HepG2 (cell line): ENCODE results near the gene APOM. TPM values are rescaled to one million over a fixed set of nuclear protein-coding genes. Genes with fewer than 3 reads are reported as not detected.

Source experiments
- CEBPG ChIP-seq: IDR thresholded peaks from 2 replicates; pipeline ENCODE4 v1.6.1; 2016
- KLF9 ChIP-seq: IDR thresholded peaks from 2 replicates; pipeline ENCODE4 v1.6.1; 2016; ENCODE audit warnings: low read depth
- MED8 ChIP-seq: sonication (generic); formaldehyde crosslinking; IDR thresholded peaks from 2 replicates; pipeline ENCODE4 v1.8.1; 2023; ENCODE audit warnings: mild to moderate bottlenecking, missing genetic modification reagents; ENCODE audit not compliant: insufficient replicate concordance
- NFIC ChIP-seq: IDR thresholded peaks from 2 replicates; pipeline ENCODE4 v1.6.1; 2012; ENCODE audit warnings: mild to moderate bottlenecking, low read length, inconsistent platforms
- RBM39 ChIP-seq: fragments of 200-400 bp; formaldehyde crosslinking; IDR thresholded peaks from one replicate; pipeline ENCODE4 v1.6.1; 2018; ENCODE audit warnings: antibody characterized with exemption, mild to moderate bottlenecking, low read depth, low read length; ENCODE audit not compliant: poor library complexity, severe bottlenecking
- SRY ChIP-seq: sonication (generic); formaldehyde crosslinking; IDR thresholded peaks from 2 replicates; pipeline ENCODE4 v1.8.0; 2022; ENCODE audit warnings: mild to moderate bottlenecking, missing genetic modification reagents
- TBX2 ChIP-seq: sonication (generic); formaldehyde crosslinking; IDR thresholded peaks from 2 replicates; pipeline ENCODE4 v1.5.0; 2020; ENCODE audit warnings: missing genetic modification reagents, mild to moderate bottlenecking, borderline replicate concordance
- ZFP36 ChIP-seq: fragments of 150-350 bp; IDR thresholded peaks from 2 replicates; pipeline ENCODE4 v1.6.1; 2018; ENCODE audit warnings: borderline replicate concordance, low read length, low read depth; ENCODE audit not compliant: partially characterized antibody
- ZNF121 ChIP-seq: sonication (generic); formaldehyde crosslinking; IDR thresholded peaks from 2 replicates; pipeline ENCODE4 v1.5.0; 2020; ENCODE audit warnings: mild to moderate bottlenecking, missing genetic modification reagents
- ZNF343 ChIP-seq: sonication (generic); formaldehyde crosslinking; IDR thresholded peaks from 2 replicates; pipeline ENCODE4 v1.4.0; 2020; ENCODE audit warnings: mild to moderate bottlenecking, missing genetic modification reagents
- ZNF44 ChIP-seq: sonication (generic); formaldehyde crosslinking; IDR thresholded peaks from 2 replicates; pipeline ENCODE4 v1.5.1; 2020; ENCODE audit warnings: mild to moderate bottlenecking, missing genetic modification reagents
- ZNF484 ChIP-seq: sonication (generic); formaldehyde crosslinking; IDR thresholded peaks from 2 replicates; pipeline ENCODE4 v1.5.1; 2020; ENCODE audit warnings: mild to moderate bottlenecking, low read depth, missing genetic modification reagents, borderline replicate concordance
- ZNF530 ChIP-seq: sonication (generic); formaldehyde crosslinking; IDR thresholded peaks from 2 replicates; pipeline ENCODE4 v1.5.0; 2020; ENCODE audit warnings: low read depth, mild to moderate bottlenecking, missing genetic modification reagents
- ZNF543 ChIP-seq: sonication (generic); formaldehyde crosslinking; IDR thresholded peaks from 2 replicates; pipeline ENCODE4 v1.4.0; 2020; ENCODE audit warnings: mild to moderate bottlenecking, missing genetic modification reagents
- ZNF720 ChIP-seq: sonication (generic); formaldehyde crosslinking; IDR thresholded peaks from 2 replicates; pipeline ENCODE4 v1.4.0; 2020; ENCODE audit warnings: missing genetic modification reagents
- ZNF883 ChIP-seq: sonication (generic); formaldehyde crosslinking; IDR thresholded peaks from 2 replicates; pipeline ENCODE4 v1.5.1; 2020; ENCODE audit warnings: mild to moderate bottlenecking, missing genetic modification reagents; ENCODE audit errors: not compliant biosample characterization
- polyA plus RNA-seq, 8 experiments: library from polyadenylated mRNA; depleted of rRNA in 3 of 8; stranded (reverse) in 7 of 8; unstranded in 1 of 8; fragments of >200 nt; fragmentation: Illumina TruSeq in 4 of 8; extraction: Trizol in 4 of 8; gene quantifications; 2 replicates each; pipeline versions ENCODE4 v1.2.1 to v1.2.3, GENCODE V29; 2011 to 2016; ENCODE audit warnings: low read depth in 4 of 8, missing spikeins in 1 of 8, mixed read lengths in 1 of 8; ENCODE audit not compliant: insufficient read depth in 1 of 8
- total RNA-seq, 5 experiments: library from RNA; depleted of rRNA; stranded (reverse); fragments of >200 nt; fragmentation: Illumina TruSeq; extraction: Trizol; gene quantifications; 2 replicates each; pipeline ENCODE4 v1.2.3, GENCODE V29; 2016; ENCODE audit warnings: low read depth in 1 of 5
- TF ChIP-seq, protein P1 (sequence below): sonication (generic); formaldehyde crosslinking; IDR thresholded peaks from 2 replicates; pipeline ENCODE4 v1.8.0; 2022; ENCODE audit warnings: low read depth, missing genetic modification reagents
- TF ChIP-seq, protein P2 (sequence below): sonication (generic); formaldehyde crosslinking; IDR thresholded peaks from 2 replicates; pipeline ENCODE4 v1.4.0; 2020; ENCODE audit warnings: mild to moderate bottlenecking, missing genetic modification reagents
- TF ChIP-seq, protein P3 (sequence below): sonication (generic); formaldehyde crosslinking; IDR thresholded peaks from 2 replicates; pipeline ENCODE4 v1.5.0; 2020; ENCODE audit warnings: mild to moderate bottlenecking, missing genetic modification reagents

Gene APOM
- total and polyA plus RNA-seq, 2 of the 13 experiments (the other 11 are each of a cell fraction or from before 2014, with no cell fraction given), result 98.2 to 1,140 TPM

DNA sequence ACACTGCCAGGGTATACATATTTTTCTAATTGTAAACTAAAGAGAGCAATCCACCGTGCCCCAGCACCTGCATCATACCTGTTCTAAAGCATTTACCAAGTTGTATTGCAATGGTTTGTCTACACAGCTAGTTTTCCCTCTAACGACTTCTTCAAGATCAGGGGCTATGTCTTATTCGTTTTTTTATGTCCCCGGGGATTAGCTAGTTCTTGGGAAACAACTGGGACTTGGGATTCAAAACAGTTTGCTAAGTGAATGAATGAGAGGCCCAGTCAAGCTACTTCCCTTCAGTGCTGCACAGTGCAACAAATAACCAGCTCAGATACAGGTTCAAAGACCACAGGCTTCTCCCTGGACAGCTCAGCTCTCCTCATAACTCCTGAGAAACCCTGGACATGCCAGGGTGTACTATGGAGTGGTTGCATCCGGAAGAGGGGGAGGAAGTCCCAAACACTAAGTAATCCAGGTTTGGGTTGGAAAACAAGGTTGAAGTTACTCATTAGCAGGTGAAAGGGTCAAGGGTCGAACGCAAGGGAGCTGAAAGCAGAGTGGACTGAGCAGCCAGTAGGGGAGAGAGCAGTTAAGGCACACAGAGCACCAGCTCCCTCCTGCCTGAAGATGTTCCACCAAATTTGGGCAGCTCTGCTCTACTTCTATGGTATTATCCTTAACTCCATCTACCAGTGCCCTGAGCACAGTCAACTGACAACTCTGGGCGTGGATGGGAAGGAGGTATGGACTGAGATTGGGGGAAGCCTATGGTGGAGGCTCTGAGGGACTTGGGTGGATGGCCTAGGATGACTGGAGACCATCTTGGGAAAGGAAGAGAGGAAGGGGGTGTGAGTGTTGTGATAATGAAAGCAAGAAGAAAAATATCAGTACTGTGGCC, at the start of gene APOM (continued):
- TF ChIP-seq, protein P1, sequence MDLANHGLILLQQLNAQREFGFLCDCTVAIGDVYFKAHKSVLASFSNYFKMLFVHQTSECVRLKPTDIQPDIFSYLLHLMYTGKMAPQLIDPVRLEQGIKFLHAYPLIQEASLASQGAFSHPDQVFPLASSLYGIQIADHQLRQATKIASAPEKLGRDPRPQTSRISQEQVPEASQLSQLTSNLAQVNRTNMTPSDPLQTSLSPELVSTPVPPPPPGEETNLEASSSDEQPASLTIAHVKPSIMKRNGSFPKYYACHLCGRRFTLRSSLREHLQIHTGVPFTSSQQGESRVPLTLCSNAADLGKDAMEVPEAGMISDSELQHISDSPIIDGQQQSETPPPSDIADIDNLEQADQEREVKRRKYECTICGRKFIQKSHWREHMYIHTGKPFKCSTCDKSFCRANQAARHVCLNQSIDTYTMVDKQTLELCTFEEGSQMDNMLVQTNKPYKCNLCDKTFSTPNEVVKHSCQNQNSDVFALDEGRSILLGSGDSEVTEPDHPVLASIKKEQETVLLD, result no peak
- TF ChIP-seq ZFP36, result peak; percentile 24
- TF ChIP-seq CEBPG (CRISPR knock-in tag), result peak; percentile 79
- TF ChIP-seq RBM39, result no peak
- TF ChIP-seq ZNF530, result no peak
- TF ChIP-seq ZNF343, result peak; percentile 99
- TF ChIP-seq, protein P2, sequence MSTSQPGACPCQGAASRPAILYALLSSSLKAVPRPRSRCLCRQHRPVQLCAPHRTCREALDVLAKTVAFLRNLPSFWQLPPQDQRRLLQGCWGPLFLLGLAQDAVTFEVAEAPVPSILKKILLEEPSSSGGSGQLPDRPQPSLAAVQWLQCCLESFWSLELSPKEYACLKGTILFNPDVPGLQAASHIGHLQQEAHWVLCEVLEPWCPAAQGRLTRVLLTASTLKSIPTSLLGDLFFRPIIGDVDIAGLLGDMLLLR, result no peak; the same call in 1 of the 2 replicates
- TF ChIP-seq TBX2 (CRISPR knock-in tag), result peak; percentile 97
- no peak for TF ChIP-seq ZNF484
- peak; percentile 93 for TF ChIP-seq MED8 (CRISPR knock-in tag)
- peak; percentile 90 for TF ChIP-seq ZNF883 (CRISPR knock-in tag)
- TF ChIP-seq KLF9 (CRISPR knock-in tag), result peak; percentile 93
- TF ChIP-seq ZNF121 (CRISPR knock-in tag), result peak; percentile 65; the same call in 1 of the 2 replicates
- TF ChIP-seq ZNF543 (CRISPR knock-in tag), result peak; percentile 74; the same call in 1 of the 2 replicates
- no peak for TF ChIP-seq ZNF720 (CRISPR knock-in tag)
- no peak for TF ChIP-seq NFIC
- TF ChIP-seq ZNF44 (CRISPR knock-in tag), result peak; percentile 98
- peak; percentile 85 for TF ChIP-seq SRY (CRISPR knock-in tag)
- TF ChIP-seq, protein P3, sequence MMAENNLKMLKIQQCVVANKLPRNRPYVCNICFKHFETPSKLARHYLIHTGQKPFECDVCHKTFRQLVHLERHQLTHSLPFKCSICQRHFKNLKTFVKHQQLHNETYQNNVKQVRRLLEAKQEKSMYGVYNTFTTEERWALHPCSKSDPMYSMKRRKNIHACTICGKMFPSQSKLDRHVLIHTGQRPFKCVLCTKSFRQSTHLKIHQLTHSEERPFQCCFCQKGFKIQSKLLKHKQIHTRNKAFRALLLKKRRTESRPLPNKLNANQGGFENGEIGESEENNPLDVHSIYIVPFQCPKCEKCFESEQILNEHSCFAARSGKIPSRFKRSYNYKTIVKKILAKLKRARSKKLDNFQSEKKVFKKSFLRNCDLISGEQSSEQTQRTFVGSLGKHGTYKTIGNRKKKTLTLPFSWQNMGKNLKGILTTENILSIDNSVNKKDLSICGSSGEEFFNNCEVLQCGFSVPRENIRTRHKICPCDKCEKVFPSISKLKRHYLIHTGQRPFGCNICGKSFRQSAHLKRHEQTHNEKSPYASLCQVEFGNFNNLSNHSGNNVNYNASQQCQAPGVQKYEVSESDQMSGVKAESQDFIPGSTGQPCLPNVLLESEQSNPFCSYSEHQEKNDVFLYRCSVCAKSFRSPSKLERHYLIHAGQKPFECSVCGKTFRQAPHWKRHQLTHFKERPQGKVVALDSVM (CRISPR knock-in tag), result no peak
